Measurements from ENCODE around the gene EP400.

EP400 gene

DNA sequence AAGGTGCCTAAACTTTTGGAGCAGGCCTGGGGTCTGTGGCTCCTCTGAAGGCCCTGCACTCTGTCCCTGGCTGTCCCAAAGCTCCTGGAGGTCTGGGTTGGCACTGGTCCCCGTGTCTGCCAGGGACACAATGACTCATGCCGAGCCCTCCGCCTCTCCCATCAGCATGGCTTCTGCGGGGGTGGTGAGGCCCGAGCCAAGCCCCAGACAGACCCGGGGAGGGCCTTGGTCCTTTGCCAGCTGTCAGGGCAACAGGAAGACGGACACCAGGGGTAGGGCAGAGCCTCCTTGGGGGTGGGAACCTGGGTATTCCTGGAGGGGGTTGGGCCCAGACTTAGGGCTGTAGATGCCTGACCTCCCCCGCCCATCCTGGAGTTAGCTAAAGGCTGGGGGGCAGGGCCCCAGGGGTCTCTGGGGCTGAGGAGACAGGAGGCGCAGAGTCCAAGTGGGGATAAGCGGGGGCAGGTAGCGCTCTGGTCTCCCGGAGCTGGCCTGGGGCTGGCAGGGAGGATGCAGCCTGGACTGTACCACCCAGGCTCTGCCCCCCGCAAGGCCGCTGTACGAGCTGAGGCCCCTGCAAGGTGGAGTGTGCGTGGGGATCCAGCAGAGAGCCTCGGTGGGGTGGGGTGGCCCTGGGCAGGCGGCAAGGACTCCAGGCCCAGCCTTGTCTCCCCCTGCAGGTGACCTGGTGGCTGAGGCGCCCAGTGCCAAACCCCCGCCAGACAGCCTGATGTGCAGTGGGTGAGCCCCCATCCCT lies 37.0 kb upstream of the EP400 start:
- no peak for DNase-seq (ENCODE audit: low read depth)

- DNase-seq (ENCODE audit: low read depth), result no peak
These were observed 36.1 kb upstream of the EP400 start for GRCh38 chr12:131913666-131914065.

DNA sequence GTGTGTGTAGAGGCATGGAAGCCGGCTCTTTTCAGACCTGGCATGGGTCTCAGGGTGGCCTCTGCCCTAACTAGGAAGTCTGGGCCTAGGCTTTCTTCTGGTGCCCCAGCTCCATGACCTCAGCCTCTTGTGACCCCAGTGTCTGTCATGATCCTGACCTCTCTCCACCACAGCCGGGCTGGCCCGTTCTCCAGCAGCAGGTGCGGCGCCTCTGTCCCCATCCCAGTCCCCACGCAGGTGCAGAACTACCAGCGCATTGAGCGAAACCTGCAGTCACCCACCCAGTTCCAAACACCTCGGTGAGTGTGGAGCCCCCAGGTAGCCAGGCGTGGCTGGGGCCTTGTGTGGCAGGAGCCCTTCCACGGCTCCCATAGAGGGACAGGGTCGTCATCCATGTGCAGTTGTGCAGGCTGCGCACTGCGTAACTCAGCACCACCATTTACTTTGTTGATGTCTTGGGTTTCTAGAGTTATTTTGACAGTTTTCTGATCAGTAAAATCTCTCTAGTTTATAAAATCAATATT lies 35.5 kb upstream of the EP400 start:
- no peak for DNase-seq (ENCODE audit: low read depth)

DNA sequence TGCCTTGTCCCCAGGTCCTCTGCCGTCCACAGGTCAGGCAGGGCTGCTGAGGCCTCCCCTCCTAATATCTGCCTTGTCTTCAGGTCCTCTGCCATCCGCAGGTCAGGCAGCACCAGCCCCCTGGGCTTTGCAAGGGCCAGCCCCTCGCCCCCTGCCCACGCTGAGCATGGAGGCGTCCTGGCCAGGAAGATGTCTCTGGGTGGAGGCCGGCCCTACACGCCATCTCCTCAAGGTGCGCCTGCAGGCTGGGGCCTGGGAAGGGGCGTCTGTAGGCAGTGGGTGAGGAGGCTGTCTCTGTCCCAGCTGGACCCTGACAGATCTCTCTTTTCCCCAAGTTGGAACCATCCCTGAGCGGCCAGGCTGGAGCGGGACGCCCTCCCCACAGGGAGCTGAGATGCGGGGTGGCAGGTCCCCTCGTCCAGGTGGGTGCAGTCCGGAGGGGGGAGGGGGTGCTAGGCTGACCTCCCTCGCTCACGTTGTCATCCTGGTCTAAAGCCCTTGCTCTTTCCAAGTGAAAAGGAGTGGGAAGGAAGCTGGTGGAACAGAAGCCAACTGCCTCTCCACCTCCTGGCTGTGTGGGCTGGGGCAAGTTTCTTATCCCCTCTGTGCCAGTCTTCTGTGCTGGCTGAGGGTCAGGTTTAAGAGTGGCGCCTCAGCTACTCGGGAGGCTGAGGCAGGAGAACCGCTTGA lies 34.6 kb upstream of the EP400 start:
- no peak for DNase-seq (ENCODE audit: low read depth)

- no peak for DNase-seq (ENCODE audit: low read depth)
These were observed 33.9 kb upstream of the EP400 start for GRCh38 chr12:131915823-131916222.

DNA sequence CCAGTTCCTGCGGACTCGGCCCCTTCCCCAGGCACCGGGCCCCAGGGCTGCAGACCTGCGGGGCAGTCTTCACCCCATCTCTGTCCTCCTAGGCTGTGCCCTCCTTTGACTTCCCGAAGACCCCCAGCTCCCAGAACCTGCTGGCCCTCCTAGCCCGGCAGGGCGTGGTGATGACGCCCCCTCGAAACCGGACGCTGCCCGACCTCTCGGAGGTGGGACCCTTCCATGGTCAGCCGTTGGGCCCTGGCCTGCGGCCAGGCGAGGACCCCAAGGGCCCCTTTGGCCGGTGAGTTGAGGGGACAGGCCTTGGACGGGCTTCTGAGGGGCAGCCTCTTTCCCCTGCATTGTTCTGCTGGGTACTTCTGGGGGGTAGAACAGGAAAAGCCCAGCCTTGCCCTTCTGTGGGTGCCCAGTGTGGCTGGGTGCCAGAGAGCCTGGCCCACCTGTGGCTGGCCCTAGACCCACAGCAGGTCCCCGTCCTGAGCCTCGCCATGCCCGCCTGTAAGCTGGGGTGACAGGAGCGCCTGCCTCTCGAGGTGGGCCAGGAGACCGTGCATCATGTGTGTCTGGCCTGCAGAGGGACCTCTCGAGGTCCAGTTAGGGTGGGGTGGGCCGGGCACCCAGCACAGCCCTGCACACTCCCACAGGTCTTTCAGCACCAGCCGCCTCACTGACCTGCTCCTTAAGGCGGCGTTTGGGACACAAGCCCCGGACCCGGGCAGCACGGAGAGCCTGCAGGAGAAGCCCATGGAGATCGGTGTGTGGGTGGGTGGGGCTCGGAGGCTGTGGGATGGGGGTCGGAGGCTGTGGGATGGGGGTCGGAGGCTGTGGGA lies 33.2 kb upstream of the EP400 start:
- no peak for DNase-seq (ENCODE audit: low read depth)

- no peak for DNase-seq (ENCODE audit: low read depth)
These were observed 32.5 kb upstream of the EP400 start for GRCh38 chr12:131917139-131917710.

DNA sequence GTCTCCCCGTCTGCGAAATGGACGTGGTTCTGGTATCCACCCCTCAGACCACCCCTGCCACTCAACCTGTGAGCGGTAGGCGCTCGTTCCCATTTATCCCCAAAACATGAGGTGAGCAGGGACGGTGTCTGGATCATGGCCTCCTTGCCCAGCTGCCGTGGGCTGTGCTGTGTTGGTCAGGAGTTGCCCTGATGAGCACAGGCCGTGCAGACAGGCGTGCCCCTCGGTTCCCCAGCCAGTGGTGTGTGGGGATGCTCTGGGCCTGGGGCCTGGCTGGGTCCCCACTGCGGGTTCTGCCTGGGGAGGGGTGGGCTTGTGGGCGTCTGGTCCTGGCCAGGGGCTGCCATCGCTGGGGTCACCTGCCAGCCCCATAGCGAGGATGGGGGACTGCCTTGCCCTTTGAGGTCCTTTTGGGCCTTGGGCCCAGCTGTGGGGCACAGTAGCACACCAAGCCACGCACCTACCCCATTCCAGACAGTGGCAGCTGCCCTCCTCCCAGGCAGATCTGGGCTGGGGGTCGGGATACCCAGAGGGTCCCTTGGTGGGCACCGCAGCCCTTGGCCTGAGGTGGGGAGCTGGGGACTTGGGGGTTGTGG lies 31.9 kb upstream of the EP400 start:
- no peak for DNase-seq (ENCODE audit: low read depth)

- no peak for DNase-seq (ENCODE audit: low read depth)
These were observed 31.3 kb upstream of the EP400 start for GRCh38 chr12:131918311-131919050.

GRCh38 chr12:131919051-131919347 lies 30.7 kb upstream of the EP400 start:
- DNase-seq (ENCODE audit: low read depth), result no peak

- DNase-seq (ENCODE audit: low read depth), result no peak
These were observed 30.2 kb upstream of the EP400 start for GRCh38 chr12:131919366-131920156.

- no peak for DNase-seq (ENCODE audit: low read depth)
These were observed 29.6 kb upstream of the EP400 start for GRCh38 chr12:131920157-131920508.

GRCh38 chr12:131920902-131921840 lies 28.6 kb upstream of the EP400 start:
- no peak for DNase-seq (ENCODE audit: low read depth)

DNA sequence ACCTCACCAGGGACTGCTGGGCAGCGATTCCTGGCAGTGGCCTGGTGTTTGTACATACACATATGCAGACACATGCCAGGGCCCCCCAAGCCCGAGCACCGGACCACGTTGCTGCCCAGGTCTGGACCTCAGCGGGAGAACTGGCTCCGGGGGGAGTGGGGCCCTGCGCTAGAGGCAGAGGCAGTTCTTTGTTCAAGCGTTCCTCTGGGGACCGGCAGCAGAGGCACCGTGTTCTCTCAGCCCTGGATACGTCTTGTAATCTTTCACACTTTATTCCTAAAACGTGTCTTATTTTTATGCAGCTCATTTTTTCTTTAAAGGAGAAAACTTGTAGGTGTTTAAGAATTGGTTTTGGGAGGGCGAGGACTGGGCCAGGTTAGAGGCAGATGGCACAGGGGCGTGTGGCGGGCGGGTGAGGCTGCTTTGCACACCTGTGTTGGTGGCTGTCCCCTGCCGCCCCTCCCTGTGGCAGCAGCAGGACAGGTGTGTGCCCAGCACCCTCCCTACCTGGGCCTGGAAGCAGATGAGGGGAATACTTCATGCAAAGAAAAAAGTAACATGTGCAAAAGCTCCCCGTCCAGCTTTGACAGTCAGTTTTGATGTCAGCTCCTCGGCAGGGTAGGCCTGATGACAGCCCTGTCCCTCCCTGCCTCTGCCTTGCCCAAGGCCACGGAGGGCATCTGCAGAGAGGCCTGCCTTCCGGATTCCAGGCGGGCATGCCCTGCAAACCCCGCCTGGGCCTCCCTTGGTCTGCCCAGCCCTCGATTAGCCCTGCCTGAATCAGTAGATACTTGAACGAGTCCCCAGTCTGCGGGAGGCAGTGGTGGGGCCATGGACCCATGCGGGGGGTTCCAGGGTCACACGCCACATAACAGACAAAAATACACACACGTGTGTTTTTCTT lies 27.6 kb upstream of the EP400 start:
- no peak for DNase-seq (ENCODE audit: low read depth)

GRCh38 chr12:131922772-131923171 lies 27.0 kb upstream of the EP400 start:
- no peak for DNase-seq (ENCODE audit: low read depth)

- DNase-seq (ENCODE audit: low read depth), result no peak
These were observed 26.5 kb upstream of the EP400 start for GRCh38 chr12:131923260-131923659.

DNA sequence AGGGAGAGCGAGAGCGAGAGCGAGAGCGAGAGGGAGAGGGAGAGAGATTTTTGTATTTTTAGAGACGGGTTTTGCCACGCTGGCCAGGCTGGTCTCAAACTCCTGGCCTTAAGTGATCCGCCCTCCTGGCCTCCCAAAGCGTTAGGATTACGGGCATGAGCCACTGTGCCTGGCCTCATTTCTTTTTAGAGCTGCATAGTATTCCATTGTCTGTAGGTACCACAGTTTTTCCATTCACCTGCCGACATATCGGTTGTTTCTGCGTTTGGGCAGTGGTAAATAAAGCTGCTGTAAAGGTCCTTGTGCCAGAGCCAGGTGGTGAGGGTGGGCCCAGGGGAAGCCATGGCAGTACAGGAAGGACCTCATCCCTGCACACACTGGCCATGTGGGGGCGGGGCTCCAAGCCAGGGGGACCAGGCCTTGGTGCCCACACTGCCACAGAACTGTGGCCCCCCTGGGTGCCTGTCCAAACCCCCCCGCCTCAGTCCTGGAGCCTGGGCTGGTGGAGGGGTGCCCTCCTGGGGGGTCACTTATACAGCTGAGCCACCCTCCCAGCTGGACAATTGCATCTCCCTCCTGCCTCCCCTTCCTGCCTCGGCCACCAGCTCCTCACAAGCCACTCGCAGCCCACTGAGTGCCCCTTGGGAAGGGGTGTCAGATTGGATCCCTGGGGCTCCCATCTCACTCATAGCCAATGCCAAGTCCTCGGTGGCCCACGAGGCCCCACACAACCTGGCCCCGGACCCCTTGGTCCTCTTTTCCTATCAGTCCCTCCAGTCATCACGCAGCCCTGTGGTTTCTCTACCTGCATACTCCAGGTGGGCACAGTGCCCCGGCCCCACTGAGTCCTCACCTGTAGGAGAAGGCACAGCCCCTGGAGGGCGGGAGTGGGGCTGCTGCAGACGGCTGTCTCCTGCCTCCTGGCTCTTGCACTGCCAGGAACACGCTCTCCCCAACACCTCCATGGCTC lies 22.3 kb upstream of the EP400 start:
- DNase-seq (ENCODE audit: low read depth), result no peak

All from stimulated activated CD8-positive, alpha-beta memory T cell treated with anti-CD3 and anti-CD28 coated beads, Interleukin-15, amount 100 ng/mL, for 1 hour (primary cell).